Measurements from ENCODE around the gene TTYH1.

DNA sequence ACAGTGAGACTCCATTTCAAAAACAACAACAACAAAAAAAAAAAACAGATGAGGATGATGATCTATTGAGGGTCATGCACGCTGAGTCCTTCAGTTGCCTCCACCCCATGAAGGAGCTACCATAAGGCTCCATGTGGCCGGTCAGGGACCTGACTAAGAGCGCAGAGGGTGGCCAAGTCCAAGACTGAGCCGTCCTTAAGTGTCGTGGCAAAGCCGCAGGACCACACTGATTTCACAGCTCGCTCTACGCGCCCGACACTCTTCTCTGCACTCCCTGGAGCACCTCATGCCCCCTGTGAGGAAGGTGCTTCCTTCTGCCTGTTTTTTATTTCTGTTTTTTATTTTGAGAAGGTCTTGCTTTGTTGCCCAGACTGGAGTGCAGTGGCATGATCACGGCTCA is 12.3 kb downstream of the TTYH1 start:
- TF ChIP-seq CTCF (IDR thresholded peaks at IDR 0.05; ENCODE audit: poor library complexity) (no peak), EZH2 (IDR thresholded peaks at IDR 0.05; ENCODE audit: borderline replicate concordance) (no peak), EZH2phosphoT487 (IDR thresholded peaks at IDR 0.05; ENCODE audit: low read depth, severe bottlenecking, unreplicated experiment) (no peak)

All from hepatocyte (in vitro differentiated cells).